RWPE2 (cell line): ENCODE results near the gene MMS22L.

Experiments used
- ATAC-seq: fragments of 200-7000 bp; cut with Tn5 transposase; 3 replicates; pipeline ENCODE4 v1.9.1; 2021; ENCODE audit warnings: low read depth
- DNase-seq: peaks from one replicate; pipeline ENCODE4 v3.0.0-alpha.2; 2020; ENCODE audit warnings: low spot score
- H3K27ac ChIP-seq: fragments of 450-650 bp; 2 replicates; pipeline ENCODE4 v1.5.1; 2017; ENCODE audit warnings: mild to moderate bottlenecking; ENCODE audit not compliant: poor library complexity, severe bottlenecking
- H3K27me3 ChIP-seq: fragments of 250-450 bp; sonication (Bioruptor Pico); 2 replicates; pipeline ENCODE4 v1.5.1; 2021; ENCODE audit warnings: mild to moderate bottlenecking, moderate library complexity; ENCODE audit not compliant: insufficient read depth, poor library complexity, severe bottlenecking
- H3K36me3 ChIP-seq: fragments of 250-450 bp; sonication (Bioruptor Pico); 2 replicates; pipeline ENCODE4 v1.5.1; 2020; ENCODE audit warnings: low read depth, mild to moderate bottlenecking, moderate library complexity
- H3K4me1 ChIP-seq: fragments of 250-450 bp; sonication (Bioruptor Pico); 2 replicates; pipeline ENCODE4 v1.5.1; 2021; ENCODE audit warnings: mild to moderate bottlenecking, moderate library complexity; ENCODE audit not compliant: insufficient read depth, poor library complexity, severe bottlenecking
- H3K4me3 ChIP-seq: fragments of 250-450 bp; sonication (Bioruptor Pico); 2 replicates; pipeline ENCODE4 v1.5.1; 2021; ENCODE audit warnings: mild to moderate bottlenecking, moderate library complexity; ENCODE audit not compliant: severe bottlenecking
- H3K9me3 ChIP-seq: fragments of 250-450 bp; sonication (Bioruptor Pico); 2 replicates; pipeline ENCODE4 v1.5.1; 2021; ENCODE audit warnings: mild to moderate bottlenecking, moderate library complexity; ENCODE audit not compliant: severe bottlenecking
- CTCF ChIP-seq: fragments of 450-650 bp; IDR thresholded peaks from one replicate; pipeline ENCODE4 v1.5.1; 2017; ENCODE audit warnings: mild to moderate bottlenecking, moderate library complexity; ENCODE audit not compliant: poor library complexity, severe bottlenecking

Gene MMS22L

GRCh38 chr6:97240222-97240621, 42.8 kb downstream of the MMS22L start:
- no peak for TF ChIP-seq CTCF
- H3K36me3 ChIP-seq: peaks cover 46% of the 10 kb centered on the region
- no peak overlapping the region for H3K27ac ChIP-seq
- peaks cover 4% of the 10 kb centered on the region for H3K4me1 ChIP-seq
- no peaks in the 10 kb centered on the region for H3K27me3 ChIP-seq
- DNase-seq (no peak), ATAC-seq (peak; percentile 96)
- no peak overlapping the region for H3K4me3 ChIP-seq
- H3K9me3 ChIP-seq: no peaks in the 10 kb centered on the region

- peaks cover 53% of the 10 kb centered on the region for H3K36me3 ChIP-seq
- DNase-seq (no peak), ATAC-seq (no peak)
Observed at GRCh38 chr6:97231911-97232310, 51.1 kb downstream of the MMS22L start.

GRCh38 chr6:97222903-97223302, 60.1 kb downstream of the MMS22L start:
- ATAC-seq (no peak), DNase-seq (no peak)
- Histone ChIP-seq H3K9me3 (no peaks in the 10 kb centered on the region), H3K4me3 (no peak overlapping the region), H3K27me3 (no peaks in the 10 kb centered on the region), H3K4me1 (no peaks in the 10 kb centered on the region), H3K36me3 (peaks cover 24% of the 10 kb centered on the region), H3K27ac (no peak overlapping the region)
- no peak for TF ChIP-seq CTCF

More at GRCh38 chr6:97231911-97232310, 51.1 kb downstream of the MMS22L start:
- Histone ChIP-seq H3K4me3 (no peak overlapping the region), H3K4me1 (no peaks in the 10 kb centered on the region), H3K27me3 (no peaks in the 10 kb centered on the region), H3K9me3 (no peaks in the 10 kb centered on the region), H3K27ac (no peak overlapping the region)
- no peak for TF ChIP-seq CTCF

DNA sequence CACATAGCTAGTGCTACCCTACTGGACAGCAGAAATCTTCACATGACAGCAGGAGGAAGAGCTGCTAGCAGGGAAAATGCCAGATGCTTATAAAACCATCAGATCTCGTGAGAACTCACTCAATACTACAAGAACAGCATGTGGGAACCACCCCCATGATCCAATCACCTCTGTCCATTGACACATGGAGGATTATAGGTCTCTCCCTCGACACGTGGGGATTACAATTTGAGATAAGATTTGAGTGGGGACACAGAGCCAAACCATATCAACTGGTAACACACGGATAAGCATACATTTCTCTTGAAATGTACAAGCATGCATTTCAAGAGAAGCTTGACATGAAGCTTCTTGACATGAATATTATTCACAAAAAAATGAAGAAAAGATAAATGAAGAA, 64.1 kb downstream of the MMS22L start:
- no peaks in the 10 kb centered on the region for H3K4me1 ChIP-seq
- no peaks in the 10 kb centered on the region for H3K27me3 ChIP-seq
- DNase-seq (no peak), ATAC-seq (no peak)
- 0 out of 2 replicates have a peak, but pooled peaks cover 3% of the 10 kb centered on the region for H3K36me3 ChIP-seq
- no peak for TF ChIP-seq CTCF
- H3K27ac ChIP-seq: no peak overlapping the region
- no peaks in the 10 kb centered on the region for H3K9me3 ChIP-seq
- no peak overlapping the region for H3K4me3 ChIP-seq

DNA sequence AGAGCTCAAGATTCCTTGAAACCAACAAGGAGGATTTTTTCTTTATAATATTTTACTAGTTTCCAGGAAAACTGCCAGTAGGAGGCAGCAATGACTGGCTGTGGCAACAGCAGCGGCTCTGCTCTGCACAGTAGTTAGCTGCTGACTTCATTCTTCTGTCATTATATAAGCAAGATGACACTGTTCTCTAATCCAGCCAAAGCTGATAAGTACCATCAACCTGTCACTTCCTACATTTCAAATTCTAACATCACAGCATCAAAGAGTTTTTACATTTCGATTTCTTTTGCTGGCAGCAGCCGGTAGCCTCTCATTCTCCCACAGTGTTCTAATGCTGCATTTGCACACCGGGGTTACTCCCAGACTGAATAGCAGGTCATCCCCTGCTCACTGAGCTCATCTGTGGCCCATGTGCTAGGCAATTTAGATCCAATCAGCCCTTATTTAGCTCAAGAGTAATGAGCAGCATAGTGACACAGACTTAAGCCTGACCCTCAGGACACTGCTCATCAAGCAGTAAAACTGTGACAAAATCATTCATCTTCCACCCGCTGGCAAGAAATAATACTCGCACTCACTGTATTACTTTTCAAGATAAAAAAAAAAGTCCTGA, 67.8 kb downstream of the MMS22L start:
- ATAC-seq (peak; percentile 50; the same call in 1 of the 3 replicates), DNase-seq (no peak)
- Histone ChIP-seq H3K9me3 (no peaks in the 10 kb centered on the region), H3K27me3 (no peaks in the 10 kb centered on the region), H3K4me1 (no peaks in the 10 kb centered on the region), H3K27ac (no peak overlapping the region), H3K4me3 (no peak overlapping the region), H3K36me3 (peaks cover 18% of the 10 kb centered on the region)
- peak; percentile 25 for TF ChIP-seq CTCF
